Fibroblast of gingiva (primary cell): ENCODE data around the gene SAYSD1.
A peak's percentile ranks its signal among the peaks of the same experiment; 100 is the strongest.

Source experiments
- DNase-seq: peaks from one replicate; pipeline ENCODE4 v3.0.0-alpha.2; 2011; ENCODE audit warnings: low read depth

Gene SAYSD1

DNA sequence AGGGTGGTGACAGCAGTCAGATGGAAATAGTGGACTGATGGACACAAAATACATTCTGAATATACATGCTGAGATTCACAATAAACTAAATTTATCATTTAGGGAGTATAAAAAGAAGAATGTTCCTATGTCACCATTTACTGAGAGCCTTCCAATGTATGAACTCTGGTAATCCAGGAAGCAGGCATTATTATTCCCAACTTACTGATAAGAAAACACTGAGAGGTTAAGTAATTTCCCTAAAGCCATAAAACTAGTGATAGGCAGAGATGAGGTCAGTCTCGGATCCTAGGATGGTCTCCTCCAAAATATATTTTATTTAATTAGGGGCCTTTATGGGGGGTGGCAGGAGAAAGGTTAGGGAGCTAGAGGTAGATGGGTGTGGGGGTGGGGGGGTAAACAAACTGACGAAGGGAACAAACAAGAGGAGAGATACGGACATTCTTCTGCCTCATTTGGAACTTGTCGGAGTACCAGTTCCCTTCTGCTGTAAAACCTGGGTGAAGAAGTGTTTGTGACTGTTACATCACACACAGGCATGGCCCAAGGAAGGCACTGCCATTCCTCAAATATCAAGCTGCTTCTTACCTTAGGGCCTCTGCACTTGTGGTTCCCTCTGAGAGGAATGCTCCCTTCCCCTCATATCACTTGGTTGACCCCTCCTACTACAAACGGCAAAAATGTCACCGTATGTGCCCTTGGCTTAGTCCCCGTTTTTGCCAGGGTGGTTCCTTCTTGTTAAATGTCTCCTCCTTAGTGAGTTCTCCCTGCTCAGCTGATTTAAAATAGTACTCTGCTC lies 6.7 kb downstream of the SAYSD1 start:
- no peak for DNase-seq

DNA sequence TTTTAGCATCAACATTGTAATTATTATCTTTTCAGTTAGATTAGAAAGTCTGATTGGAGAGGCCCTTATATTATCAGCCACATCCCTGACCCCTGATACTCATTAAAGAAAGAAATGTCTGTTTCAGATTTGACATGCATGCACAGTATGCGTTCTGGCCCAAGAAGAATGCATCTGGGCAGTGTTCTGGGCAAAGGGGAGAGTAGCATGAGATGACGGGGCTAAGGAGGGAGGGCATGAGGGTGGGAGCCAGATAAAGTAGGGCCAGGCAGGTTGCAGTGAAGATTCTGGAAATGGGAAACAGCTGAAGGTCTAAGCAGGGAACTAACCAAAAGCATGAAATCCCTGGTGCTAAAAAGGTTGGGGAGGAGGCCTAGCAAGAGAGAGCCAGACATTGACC lies 7.3 kb downstream of the SAYSD1 start:
- DNase-seq, result no peak

DNA sequence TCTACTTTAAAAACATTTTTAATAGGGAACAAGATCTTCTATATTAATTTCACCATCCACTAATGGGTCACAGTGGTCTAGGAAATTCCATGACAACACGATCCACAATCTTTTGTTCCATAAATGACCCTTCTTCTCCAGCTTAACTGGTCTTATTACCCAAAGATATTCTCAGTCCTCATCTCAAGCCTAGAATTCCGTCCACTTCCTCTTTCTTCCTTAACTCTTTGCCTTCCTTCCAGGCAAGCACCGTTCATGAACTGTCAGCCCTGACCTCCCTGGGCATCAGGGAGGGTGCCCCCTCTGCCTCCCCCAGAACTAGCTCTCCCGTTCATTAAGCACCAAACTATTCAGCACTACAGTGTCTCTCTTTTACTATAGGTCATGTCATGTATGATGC lies 8.0 kb downstream of the SAYSD1 start:
- no peak for DNase-seq

GRCh38 chr6:39104528-39104927 lies 10.5 kb downstream of the SAYSD1 start:
- no peak for DNase-seq

GRCh38 chr6:39102821-39103136 lies 12.2 kb downstream of the SAYSD1 start:
- no peak for DNase-seq

DNA sequence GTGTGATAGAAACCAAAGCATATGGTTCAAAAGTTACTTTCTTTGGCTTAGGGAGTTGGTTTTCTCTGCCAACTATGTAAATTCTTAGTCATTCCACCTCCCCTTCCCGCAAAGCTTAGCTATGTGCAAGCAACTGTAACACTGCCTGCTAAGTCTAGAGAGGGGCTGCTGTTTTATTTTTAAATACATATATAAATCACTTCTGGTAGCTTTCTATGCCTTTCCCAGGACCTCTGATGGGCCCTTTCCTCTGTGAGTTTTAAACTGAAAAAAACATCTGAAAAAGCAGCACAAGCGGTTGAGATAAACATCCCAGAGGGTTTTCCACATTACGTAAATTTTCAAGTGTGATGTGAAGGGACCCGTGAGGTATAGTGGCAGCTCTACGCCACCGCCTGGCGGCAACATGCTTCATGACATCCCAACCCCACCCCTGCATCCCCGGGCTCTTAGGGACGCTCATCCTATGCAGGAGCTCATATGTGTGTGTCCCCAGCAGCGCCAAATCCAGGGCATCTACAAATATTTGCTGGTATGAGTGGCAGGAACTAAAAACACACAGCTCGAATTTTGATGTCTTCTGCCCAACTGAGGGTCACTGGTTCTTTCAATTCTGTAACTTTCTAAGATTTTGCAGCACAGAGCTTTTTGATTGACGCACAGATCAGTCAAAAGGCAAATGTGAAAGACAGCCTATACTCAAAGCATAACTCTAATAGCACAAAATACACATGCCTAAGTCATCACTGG lies 12.7 kb downstream of the SAYSD1 start:
- DNase-seq, result peak; percentile 75

DNA sequence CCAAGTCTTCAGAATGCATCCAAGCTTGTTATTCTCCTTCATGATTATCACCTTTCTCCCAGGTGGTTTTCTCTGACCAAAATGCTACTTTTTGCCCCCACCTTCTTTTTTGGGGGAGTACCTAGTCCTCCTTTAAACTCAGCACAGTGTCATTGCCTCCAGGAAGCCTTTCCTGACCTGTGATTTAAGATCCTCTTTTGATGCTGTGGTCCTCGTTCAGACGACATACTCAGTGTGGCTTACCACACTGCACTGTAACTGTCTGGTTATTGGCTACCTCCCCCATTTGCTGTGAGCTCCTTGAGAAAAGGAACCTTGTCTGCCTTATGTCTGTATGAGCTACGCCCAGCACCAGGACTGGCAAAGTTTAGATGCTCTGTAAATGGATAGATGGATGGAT lies 14.6 kb downstream of the SAYSD1 start:
- DNase-seq, result no peak

DNA sequence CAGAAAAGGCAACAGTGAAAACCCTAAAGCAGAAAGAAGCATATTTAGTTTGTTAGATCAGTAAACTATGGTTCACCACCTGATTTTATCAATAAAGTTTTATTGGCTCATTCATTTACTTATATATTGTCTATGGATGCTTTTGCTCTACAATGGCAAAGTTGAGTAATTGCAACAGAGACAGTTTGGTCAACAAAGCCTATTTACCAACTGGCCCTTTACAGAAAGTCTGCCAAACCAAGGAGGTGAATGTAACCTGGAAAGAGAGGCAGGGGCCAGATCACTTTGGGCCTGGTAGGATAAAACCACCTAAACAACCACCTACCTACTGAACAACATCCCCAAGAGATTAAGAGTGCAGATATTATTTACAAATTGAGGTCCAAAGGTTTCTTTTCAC lies 19.4 kb downstream of the SAYSD1 start:
- DNase-seq, result no peak

DNA sequence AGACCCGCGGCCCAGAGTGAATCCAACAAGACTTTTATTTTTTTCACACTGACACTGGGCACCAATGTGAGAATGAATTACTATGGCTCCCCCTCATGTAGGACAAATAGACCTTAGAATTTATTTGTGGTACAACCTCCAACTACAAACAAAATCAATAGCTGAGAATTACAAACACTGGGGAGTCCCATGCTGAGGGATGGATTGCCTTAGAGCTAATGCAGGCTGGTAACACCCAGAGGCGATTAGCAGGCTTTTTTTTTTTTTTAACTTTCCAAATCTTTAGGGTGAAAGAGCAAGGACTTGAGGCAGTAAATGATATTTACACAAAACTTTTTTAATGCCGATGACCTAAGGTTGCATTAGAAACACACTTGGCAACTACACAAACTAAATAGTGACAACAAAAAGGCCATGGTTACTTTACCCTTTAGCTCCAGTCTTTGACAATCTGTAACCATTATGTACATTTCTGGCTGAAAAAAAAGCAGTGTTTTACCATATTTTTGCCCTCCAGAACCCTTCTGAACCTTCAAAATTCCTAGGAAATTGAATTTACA lies 21.8 kb downstream of the SAYSD1 start:
- DNase-seq, result no peak

GRCh38 chr6:39092124-39092523 lies 22.9 kb downstream of the SAYSD1 start:
- no peak for DNase-seq

DNA sequence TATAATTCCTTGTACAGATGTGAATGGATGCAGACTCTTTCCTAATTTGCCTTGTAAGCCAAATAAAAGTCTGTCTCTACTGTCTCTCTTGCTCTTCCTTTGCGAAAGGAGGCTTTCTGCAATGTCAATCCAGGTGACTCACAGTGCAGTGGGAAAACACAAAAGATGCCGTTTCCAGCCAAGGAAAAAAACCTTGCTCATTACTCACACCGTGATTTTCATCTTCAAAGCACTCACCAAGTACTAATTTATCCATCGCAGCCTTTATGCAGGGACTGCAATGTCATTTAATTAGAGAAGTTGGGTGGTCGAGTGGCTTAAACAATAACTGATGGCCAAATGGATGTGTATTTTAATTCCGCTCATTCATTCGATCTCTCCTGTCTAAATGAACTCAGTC lies 23.8 kb downstream of the SAYSD1 start:
- no peak for DNase-seq

GRCh38 chr6:39090036-39090435 lies 24.9 kb downstream of the SAYSD1 start:
- no peak for DNase-seq

- peak; percentile 58 for DNase-seq
Measured at GRCh38 chr6:39088331-39088730, 26.7 kb downstream of the SAYSD1 start.

GRCh38 chr6:39087197-39087596 lies 27.8 kb downstream of the SAYSD1 start:
- no peak for DNase-seq

- no peak for DNase-seq
Measured at GRCh38 chr6:39086711-39087110, 28.3 kb downstream of the SAYSD1 start.

GRCh38 chr6:39086294-39086693 lies 28.7 kb downstream of the SAYSD1 start:
- DNase-seq, result no peak

- DNase-seq, result no peak
Measured at GRCh38 chr6:39085129-39085797, 29.7 kb downstream of the SAYSD1 start.

DNA sequence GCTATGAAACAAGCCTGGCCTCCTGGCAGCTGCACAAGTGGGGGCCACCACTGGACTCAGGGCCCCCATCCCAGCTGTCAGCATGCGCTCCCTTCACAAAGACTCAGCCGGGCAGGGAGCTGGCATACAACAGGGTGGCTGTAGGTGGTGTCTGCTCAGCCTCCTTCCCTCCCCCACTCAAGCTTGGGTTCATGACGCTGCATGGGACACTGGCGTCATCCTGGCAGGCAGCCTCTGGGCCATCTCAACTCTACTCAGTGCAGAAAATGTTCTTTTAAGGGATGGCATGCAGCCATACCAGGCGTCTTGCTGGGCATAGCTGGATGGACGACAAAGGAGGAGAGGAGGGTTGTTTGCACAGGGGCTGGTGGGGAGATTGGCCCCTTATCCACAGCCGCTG lies 30.5 kb downstream of the SAYSD1 start:
- DNase-seq, result no peak

- DNase-seq, result no peak
Measured at GRCh38 chr6:39083231-39083634, 31.8 kb downstream of the SAYSD1 start.

DNA sequence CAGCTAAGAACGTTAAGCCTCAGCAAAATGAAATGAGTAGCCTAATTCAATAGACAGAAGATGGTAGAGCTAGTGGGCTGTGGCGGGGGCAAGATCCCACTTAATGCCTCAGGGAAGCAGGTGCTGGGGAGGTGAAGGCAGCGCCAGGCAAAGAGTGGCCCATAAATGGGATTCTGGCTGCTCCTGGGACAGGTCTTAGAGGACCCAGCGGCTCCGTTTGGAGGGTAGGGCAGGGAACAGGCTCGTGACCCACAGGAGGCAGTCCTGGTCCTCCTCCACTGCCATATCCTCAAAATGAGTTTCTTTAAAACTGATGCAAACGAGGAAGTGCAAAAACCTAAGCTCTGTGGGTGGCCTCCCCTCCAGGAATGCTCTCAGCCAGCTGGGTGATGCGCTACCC lies 32.7 kb downstream of the SAYSD1 start:
- no peak for DNase-seq

DNA sequence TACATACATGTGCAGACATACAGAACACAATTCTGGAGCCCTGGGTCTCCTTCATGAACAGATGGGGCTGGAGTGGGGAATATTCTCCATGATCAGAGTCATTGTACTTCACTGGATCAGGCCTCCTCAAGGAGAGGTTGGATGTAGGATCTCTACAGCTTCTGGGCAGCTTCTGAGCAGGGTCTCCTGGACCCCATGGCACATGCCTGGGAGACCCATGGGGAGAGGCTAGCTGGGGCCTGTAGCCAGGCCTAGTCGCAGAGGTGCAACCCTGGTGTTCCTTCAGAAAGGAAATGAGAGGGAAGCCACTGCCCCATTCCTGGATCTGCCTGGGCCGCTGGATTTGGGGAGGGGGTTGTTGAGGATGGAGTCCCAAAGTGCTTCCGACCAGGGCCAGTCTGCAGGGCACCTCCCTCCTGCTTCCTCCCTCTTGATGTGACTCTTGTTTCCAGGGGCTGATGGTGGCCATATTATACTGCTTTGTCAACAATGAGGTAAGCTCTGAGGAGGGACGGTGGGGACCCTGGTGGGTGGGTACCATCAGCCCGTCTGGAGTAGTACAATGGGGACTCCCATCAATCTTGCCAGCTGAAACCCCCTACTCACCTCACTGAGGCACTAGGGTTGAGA lies 34.6 kb downstream of the SAYSD1 start:
- DNase-seq, result no peak
